Measurements from ENCODE around the gene ZFYVE16. TPM values are rescaled to one million over a fixed set of nuclear protein-coding genes. Genes with fewer than 3 reads are reported as not detected.

The ZFYVE16 gene
- total RNA-seq, 1 experiment from 2014 or later, result 50.2 TPM

GRCh38 chr5:80438739-80439138 lies 30.9 kb downstream of the ZFYVE16 start:
- no peak overlapping the region for H3K4me3 ChIP-seq (ENCODE audit: low read depth, low read length)
- no peak for DNase-seq
- BruUV-seq (replicated peaks), result no TSS peak
- no peaks in the 10 kb centered on the region for H3K4me1 Mint-ChIP-seq (ENCODE audit: low read depth, unreplicated experiment)
- TF ChIP-seq CTCF (IDR thresholded peaks at IDR 0.05; ENCODE audit: insufficient read depth in 1 of 2, low read depth in 1 of 2, low read length in 1 of 2, severe bottlenecking in 1 of 2, unreplicated experiment in 1 of 2), result no peak
- H3K36me3 ChIP-seq (ENCODE audit: control insufficient read depth, insufficient read depth, low read length), result peaks cover 2% of the 10 kb centered on the region
- intact Hi-C loops (cut with micrococcal nuclease; ENCODE audit: unreplicated experiment), result no loop called here
- ChIA-PET CTCF (no interaction called here), POLR2A (no interaction called here)
- no peak overlapping the region for H3K27ac Mint-ChIP-seq (ENCODE audit: unreplicated experiment)
- no peaks in the 10 kb centered on the region for H3K4me1 ChIP-seq
- no peaks in the 10 kb centered on the region for H3K9me3 ChIP-seq
- H3K27me3 Mint-ChIP-seq (ENCODE audit: insufficient read depth, unreplicated experiment), result no peaks in the 10 kb centered on the region
- no peak overlapping the region for H3K4me3 Mint-ChIP-seq (ENCODE audit: unreplicated experiment)
- peaks cover 27% of the 10 kb centered on the region for H3K36me3 Mint-ChIP-seq (ENCODE audit: insufficient read depth, unreplicated experiment)
- no peaks in the 10 kb centered on the region for H3K27me3 ChIP-seq (replicated peaks; ENCODE audit: control insufficient read depth, insufficient read depth, low read length)
- H3K9me3 Mint-ChIP-seq (ENCODE audit: unreplicated experiment), result no peaks in the 10 kb centered on the region

- no peak overlapping the region for H3K27ac Mint-ChIP-seq (ENCODE audit: unreplicated experiment)
- Histone ChIP-seq H3K36me3 (ENCODE audit: control insufficient read depth, insufficient read depth, low read length) (peaks cover 2% of the 10 kb centered on the region), H3K9me3 (no peaks in the 10 kb centered on the region), H3K4me3 (ENCODE audit: low read depth, low read length) (no peak overlapping the region), H3K27me3 (replicated peaks; ENCODE audit: control insufficient read depth, insufficient read depth, low read length) (no peaks in the 10 kb centered on the region), H3K4me1 (no peaks in the 10 kb centered on the region)
- H3K9me3 Mint-ChIP-seq (ENCODE audit: unreplicated experiment), result no peaks in the 10 kb centered on the region
- TF ChIP-seq CTCF (IDR thresholded peaks at IDR 0.05; ENCODE audit: insufficient read depth in 1 of 2, low read depth in 1 of 2, low read length in 1 of 2, severe bottlenecking in 1 of 2, unreplicated experiment in 1 of 2), result no peak
- H3K27me3 Mint-ChIP-seq (ENCODE audit: insufficient read depth, unreplicated experiment), result no peaks in the 10 kb centered on the region
- intact Hi-C loops (cut with micrococcal nuclease; ENCODE audit: unreplicated experiment), result no loop called here
- no peak for DNase-seq
- BruUV-seq (replicated peaks), result no TSS peak
- CTCF ChIA-PET, result no interaction called here
- H3K4me1 Mint-ChIP-seq (ENCODE audit: low read depth, unreplicated experiment), result no peaks in the 10 kb centered on the region
- H3K4me3 Mint-ChIP-seq (ENCODE audit: unreplicated experiment), result no peak overlapping the region
- H3K36me3 Mint-ChIP-seq (ENCODE audit: insufficient read depth, unreplicated experiment), result peaks cover 27% of the 10 kb centered on the region
- POLR2A ChIA-PET, result no interaction called here
These were observed 31.3 kb downstream of the ZFYVE16 start for GRCh38 chr5:80439213-80439612.

- peaks cover 27% of the 10 kb centered on the region for H3K36me3 Mint-ChIP-seq (ENCODE audit: insufficient read depth, unreplicated experiment)
- no peaks in the 10 kb centered on the region for H3K27me3 Mint-ChIP-seq (ENCODE audit: insufficient read depth, unreplicated experiment)
- Histone ChIP-seq H3K4me1 (no peaks in the 10 kb centered on the region), H3K4me3 (ENCODE audit: low read depth, low read length) (no peak overlapping the region), H3K9me3 (no peaks in the 10 kb centered on the region), H3K27me3 (replicated peaks; ENCODE audit: control insufficient read depth, insufficient read depth, low read length) (no peaks in the 10 kb centered on the region), H3K36me3 (ENCODE audit: control insufficient read depth, insufficient read depth, low read length) (no peaks in the 10 kb centered on the region; the same call in none of the 2 replicates)
- no peaks in the 10 kb centered on the region for H3K4me1 Mint-ChIP-seq (ENCODE audit: low read depth, unreplicated experiment)
- no peaks in the 10 kb centered on the region for H3K9me3 Mint-ChIP-seq (ENCODE audit: unreplicated experiment)
- no peak overlapping the region for H3K27ac Mint-ChIP-seq (ENCODE audit: unreplicated experiment)
- POLR2A ChIA-PET, result no interaction called here
- no peak for DNase-seq
- H3K4me3 Mint-ChIP-seq (ENCODE audit: unreplicated experiment), result no peak overlapping the region
- CTCF ChIA-PET, result no interaction called here
- no peak for TF ChIP-seq CTCF (IDR thresholded peaks at IDR 0.05; ENCODE audit: insufficient read depth in 1 of 2, low read depth in 1 of 2, low read length in 1 of 2, severe bottlenecking in 1 of 2, unreplicated experiment in 1 of 2)
- no TSS peak for BruUV-seq (replicated peaks)
- intact Hi-C loops (cut with micrococcal nuclease; ENCODE audit: unreplicated experiment), result no loop called here
These were observed 34.9 kb downstream of the ZFYVE16 start for GRCh38 chr5:80442742-80443141.
